ENCODE measurements around the gene LIX1L. TPM values are rescaled to one million over a fixed set of nuclear protein-coding genes. Genes with fewer than 3 reads are reported as not detected.

The LIX1L gene
- total and polyA plus RNA-seq, 2 of the 13 experiments (the other 11 are each of a cell fraction or from before 2014, with no cell fraction given) = 8.1 to 24.9 TPM

DNA sequence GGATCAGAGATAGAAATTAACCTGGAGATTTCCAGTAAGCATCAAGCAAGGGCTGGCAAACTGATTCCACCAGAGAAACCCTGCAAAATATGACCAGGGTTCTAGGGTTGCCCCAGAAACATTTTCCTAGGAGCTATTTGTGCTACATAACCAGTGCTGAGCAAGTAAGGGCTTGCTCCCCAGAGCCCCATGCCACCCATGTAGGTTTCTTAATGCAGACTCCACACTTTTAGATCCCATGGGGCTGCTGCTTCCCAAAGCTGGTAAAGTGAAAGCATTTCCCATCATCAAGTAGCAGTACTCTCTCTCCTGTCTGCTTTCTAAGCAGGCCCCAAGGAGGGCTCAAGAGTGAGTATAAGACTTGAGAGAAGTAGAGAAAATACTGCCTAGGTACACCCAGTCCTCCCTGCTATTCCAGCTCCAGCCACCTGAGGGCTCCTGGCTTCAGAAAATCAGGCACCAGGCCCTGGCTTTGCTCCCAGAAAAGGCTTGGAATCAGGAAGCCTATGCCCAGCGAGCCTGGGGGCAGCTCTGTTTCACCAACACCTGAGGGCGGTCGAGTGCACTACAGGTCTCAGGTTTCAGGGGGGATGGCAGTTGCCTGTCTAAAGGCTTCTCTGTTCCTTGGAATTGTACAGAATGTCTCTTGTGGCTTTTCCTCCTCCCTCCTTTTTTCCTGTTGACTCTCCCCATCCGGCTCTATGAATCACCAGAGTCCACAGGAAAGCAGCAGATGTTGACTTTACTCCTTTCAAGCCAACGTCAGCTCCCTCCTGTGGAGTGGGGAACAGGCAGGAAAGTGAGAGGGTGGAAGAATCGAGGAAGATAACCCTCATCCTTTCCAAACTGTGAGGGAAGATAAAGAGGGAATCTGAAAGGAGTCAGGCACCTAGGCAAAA lies 66.0 kb downstream of the LIX1L start (continued):
- TF ChIP-seq, protein P1, sequence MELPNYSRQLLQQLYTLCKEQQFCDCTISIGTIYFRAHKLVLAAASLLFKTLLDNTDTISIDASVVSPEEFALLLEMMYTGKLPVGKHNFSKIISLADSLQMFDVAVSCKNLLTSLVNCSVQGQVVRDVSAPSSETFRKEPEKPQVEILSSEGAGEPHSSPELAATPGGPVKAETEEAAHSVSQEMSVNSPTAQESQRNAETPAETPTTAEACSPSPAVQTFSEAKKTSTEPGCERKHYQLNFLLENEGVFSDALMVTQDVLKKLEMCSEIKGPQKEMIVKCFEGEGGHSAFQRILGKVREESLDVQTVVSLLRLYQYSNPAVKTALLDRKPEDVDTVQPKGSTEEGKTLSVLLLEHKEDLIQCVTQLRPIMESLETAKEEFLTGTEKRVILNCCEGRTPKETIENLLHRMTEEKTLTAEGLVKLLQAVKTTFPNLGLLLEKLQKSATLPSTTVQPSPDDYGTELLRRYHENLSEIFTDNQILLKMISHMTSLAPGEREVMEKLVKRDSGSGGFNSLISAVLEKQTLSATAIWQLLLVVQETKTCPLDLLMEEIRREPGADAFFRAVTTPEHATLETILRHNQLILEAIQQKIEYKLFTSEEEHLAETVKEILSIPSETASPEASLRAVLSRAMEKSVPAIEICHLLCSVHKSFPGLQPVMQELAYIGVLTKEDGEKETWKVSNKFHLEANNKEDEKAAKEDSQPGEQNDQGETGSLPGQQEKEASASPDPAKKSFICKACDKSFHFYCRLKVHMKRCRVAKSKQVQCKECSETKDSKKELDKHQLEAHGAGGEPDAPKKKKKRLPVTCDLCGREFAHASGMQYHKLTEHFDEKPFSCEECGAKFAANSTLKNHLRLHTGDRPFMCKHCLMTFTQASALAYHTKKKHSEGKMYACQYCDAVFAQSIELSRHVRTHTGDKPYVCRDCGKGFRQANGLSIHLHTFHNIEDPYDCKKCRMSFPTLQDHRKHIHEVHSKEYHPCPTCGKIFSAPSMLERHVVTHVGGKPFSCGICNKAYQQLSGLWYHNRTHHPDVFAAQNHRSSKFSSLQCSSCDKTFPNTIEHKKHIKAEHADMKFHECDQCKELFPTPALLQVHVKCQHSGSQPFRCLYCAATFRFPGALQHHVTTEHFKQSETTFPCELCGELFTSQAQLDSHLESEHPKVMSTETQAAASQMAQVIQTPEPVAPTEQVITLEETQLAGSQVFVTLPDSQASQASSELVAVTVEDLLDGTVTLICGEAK (IDR thresholded peaks at IDR 0.05) = no peak
- TF ChIP-seq, protein P1 (CRISPR knock-in tag; IDR thresholded peaks at IDR 0.05) = no peak
- no peak for TF ChIP-seq FIP1L1 (IDR thresholded peaks at IDR 0.05; ENCODE audit: borderline replicate concordance, insufficient read depth, low read depth, low read length)
- no peak for TF ChIP-seq KMT2A (CRISPR knock-in tag; IDR thresholded peaks at IDR 0.05)
- no peak for TF ChIP-seq PAWR (CRISPR knock-in tag; IDR thresholded peaks at IDR 0.05; ENCODE audit: borderline replicate concordance)
- no peak for TF ChIP-seq SIN3B (IDR thresholded peaks at IDR 0.05; ENCODE audit: low read length)
- peak; percentile 19; the same call in 1 of the 2 replicates for TF ChIP-seq ZSCAN31 (CRISPR knock-in tag; IDR thresholded peaks at IDR 0.05; ENCODE audit: low read depth)
- TF ChIP-seq ZKSCAN1 (IDR thresholded peaks at IDR 0.05; ENCODE audit: low read length) = no peak
- TF ChIP-seq, protein P2, sequence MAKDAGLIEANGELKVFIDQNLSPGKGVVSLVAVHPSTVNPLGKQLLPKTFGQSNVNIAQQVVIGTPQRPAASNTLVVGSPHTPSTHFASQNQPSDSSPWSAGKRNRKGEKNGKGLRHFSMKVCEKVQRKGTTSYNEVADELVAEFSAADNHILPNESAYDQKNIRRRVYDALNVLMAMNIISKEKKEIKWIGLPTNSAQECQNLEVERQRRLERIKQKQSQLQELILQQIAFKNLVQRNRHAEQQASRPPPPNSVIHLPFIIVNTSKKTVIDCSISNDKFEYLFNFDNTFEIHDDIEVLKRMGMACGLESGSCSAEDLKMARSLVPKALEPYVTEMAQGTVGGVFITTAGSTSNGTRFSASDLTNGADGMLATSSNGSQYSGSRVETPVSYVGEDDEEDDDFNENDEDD (CRISPR knock-in tag; IDR thresholded peaks at IDR 0.05; ENCODE audit: borderline replicate concordance) = no peak; the same call in 1 of the 2 replicates
- no peak for TF ChIP-seq ZFYVE20 (CRISPR knock-in tag; IDR thresholded peaks at IDR 0.05; ENCODE audit: borderline replicate concordance, low read depth)
- TF ChIP-seq MXD4 (CRISPR knock-in tag; IDR thresholded peaks at IDR 0.05) = no peak
- TF ChIP-seq SP5 (CRISPR knock-in tag; IDR thresholded peaks at IDR 0.05; ENCODE audit: borderline replicate concordance, low read depth) = peak; percentile 78
- TF ChIP-seq ERF (CRISPR knock-in tag; IDR thresholded peaks at IDR 0.05) = peak; percentile 52
- TF ChIP-seq, protein P3, sequence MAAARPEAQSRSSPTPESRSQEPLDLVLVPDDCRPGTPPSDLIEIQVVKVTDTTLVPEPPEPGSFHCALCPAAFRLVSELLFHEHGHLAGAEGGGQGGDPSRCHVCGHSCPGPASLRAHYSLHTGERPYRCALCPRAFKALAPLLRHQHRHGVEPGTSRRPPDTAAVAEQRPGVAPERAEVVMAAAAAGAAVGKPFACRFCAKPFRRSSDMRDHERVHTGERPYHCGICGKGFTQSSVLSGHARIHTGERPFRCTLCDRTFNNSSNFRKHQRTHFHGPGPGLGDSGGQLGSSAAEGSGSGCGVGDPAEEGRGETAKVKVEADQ (CRISPR knock-in tag; IDR thresholded peaks at IDR 0.05; ENCODE audit: borderline replicate concordance) = no peak
- peak; percentile 82 for TF ChIP-seq SALL1 (CRISPR knock-in tag; IDR thresholded peaks at IDR 0.05)

Data from HepG2 (cell line).